WTC11 (cell line): Measurements from ENCODE around the gene GDF11. TPM values are rescaled to one million over a fixed set of nuclear protein-coding genes. Genes with fewer than 3 reads are reported as not detected.

ENCODE experiments used
- ATAC-seq: fragments of 200-7000 bp; cut with Tn5 transposase; 2 replicates; pipeline ENCODE4 v1.10.0; 2021; ENCODE audit warnings: mild to moderate bottlenecking, moderate library complexity
- CTCF ChIA-PET: fragments of 300-600 bp; sonication (Branson Sonifier 250); formaldehyde crosslinking; loops from one replicate; lab custom pipeline; 2021; ENCODE audit warnings: antibody characterized with exemption; lab: Charles Lee
- POLR2A ChIA-PET: fragments of 350-600 bp; sonication (Branson Sonifier 250); formaldehyde crosslinking; loops from one replicate; lab custom pipeline; 2021; ENCODE audit warnings: antibody characterized with exemption; lab: Charles Lee
- DNase-seq: peaks from one replicate; pipeline ENCODE4 v3.0.0; 2021; ENCODE audit warnings: low spot score
- H3K27ac Mint-ChIP-seq: 2 replicates; pipeline ENCODE4 v1.8.0; 2021; ENCODE audit warnings: mixed read lengths
- H3K27me3 Mint-ChIP-seq: 2 replicates; pipeline ENCODE4 v1.8.0; 2021; ENCODE audit warnings: low read depth, mild to moderate bottlenecking, moderate library complexity, mixed read lengths
- H3K36me3 Mint-ChIP-seq: 2 replicates; pipeline ENCODE4 v1.8.0; 2021; ENCODE audit warnings: mixed read lengths
- H3K4me1 Mint-ChIP-seq: 2 replicates; pipeline ENCODE4 v1.8.0; 2022; ENCODE audit warnings: mixed read lengths
- H3K4me3 Mint-ChIP-seq: 2 replicates; pipeline ENCODE4 v1.8.0; 2021; ENCODE audit warnings: mild to moderate bottlenecking, moderate library complexity, mixed read lengths
- H3K9me3 Mint-ChIP-seq: 2 replicates; pipeline ENCODE4 v1.8.0; 2021; ENCODE audit warnings: mixed read lengths
- ATF6 ChIP-seq: sonication (generic); formaldehyde crosslinking; IDR thresholded peaks from 2 replicates; pipeline ENCODE4 v1.8.1; 2023; ENCODE audit warnings: mild to moderate bottlenecking, missing genetic modification reagents
- CBFB ChIP-seq: sonication (generic); formaldehyde crosslinking; IDR thresholded peaks from 2 replicates; pipeline ENCODE4 v1.8.1; 2022; ENCODE audit warnings: mild to moderate bottlenecking, low read depth, missing genetic modification reagents
- ELF4 ChIP-seq: sonication (generic); formaldehyde crosslinking; IDR thresholded peaks from 2 replicates; pipeline ENCODE4 v1.8.1; 2022; ENCODE audit warnings: low read depth, mild to moderate bottlenecking, moderate library complexity, missing genetic modification reagents
- FOXJ3 ChIP-seq: sonication (generic); formaldehyde crosslinking; IDR thresholded peaks from 2 replicates; pipeline ENCODE4 v1.9.0; 2021; ENCODE audit warnings: missing genetic modification reagents, mild to moderate bottlenecking, borderline replicate concordance
- FOXP4 ChIP-seq: sonication (generic); formaldehyde crosslinking; IDR thresholded peaks from 2 replicates; pipeline ENCODE4 v1.8.0; 2022; ENCODE audit warnings: mild to moderate bottlenecking, missing genetic modification reagents
- GABPB1 ChIP-seq: sonication (generic); formaldehyde crosslinking; IDR thresholded peaks from 2 replicates; pipeline ENCODE4 v1.8.1; 2023; ENCODE audit warnings: mild to moderate bottlenecking, missing genetic modification reagents
- HMGA2 ChIP-seq: fragments of 250-450 bp; sonication (Bioruptor Pico); IDR thresholded peaks from 2 replicates; pipeline ENCODE4 v1.4.0; 2021; ENCODE audit warnings: mild to moderate bottlenecking, moderate library complexity
- NFE2L1 ChIP-seq: sonication (generic); formaldehyde crosslinking; IDR thresholded peaks from 2 replicates; pipeline ENCODE4 v1.8.1; 2023; ENCODE audit warnings: missing genetic modification reagents
- NFYB ChIP-seq: sonication (generic); formaldehyde crosslinking; conservative IDR thresholded peaks from 2 replicates; pipeline ENCODE4 v1.8.0; 2022; ENCODE audit warnings: low read depth, missing genetic modification reagents
- SP1 ChIP-seq: sonication (generic); formaldehyde crosslinking; conservative IDR thresholded peaks from 2 replicates; pipeline ENCODE4 v1.8.1; 2022; ENCODE audit warnings: missing genetic modification reagents
- ZBTB43 ChIP-seq: sonication (generic); formaldehyde crosslinking; IDR thresholded peaks from 2 replicates; pipeline ENCODE4 v1.8.1; 2023; ENCODE audit warnings: mild to moderate bottlenecking, missing genetic modification reagents
- total RNA-seq: library from RNA; stranded (reverse); gene quantifications from 3 replicates; pipeline ENCODE4 v1.2.3, GENCODE V29; 2021
- TF ChIP-seq, protein P1 (sequence below): fragments of 200-600 bp; IDR thresholded peaks from 2 replicates; pipeline ENCODE4 v1.8.0; 2022; ENCODE audit warnings: antibody characterized with exemption
- TF ChIP-seq, protein P2 (sequence below): sonication (generic); formaldehyde crosslinking; IDR thresholded peaks from 2 replicates; pipeline ENCODE4 v1.8.0; 2022; ENCODE audit warnings: mild to moderate bottlenecking, missing genetic modification reagents
- TF ChIP-seq, protein P3 (sequence below): sonication (generic); formaldehyde crosslinking; conservative IDR thresholded peaks from 2 replicates; pipeline ENCODE4 v1.8.1; 2023; ENCODE audit warnings: mild to moderate bottlenecking, low read depth, missing genetic modification reagents, moderate library complexity

The GDF11 gene
- total RNA-seq, 1 experiment from 2014 or later: 16.9 TPM

- no peaks in the 10 kb centered on the region for H3K9me3 Mint-ChIP-seq
- TF ChIP-seq SP1 (CRISPR knock-in tag): peak; percentile 73; the same call in 1 of the 2 replicates
- TF ChIP-seq, protein P1, sequence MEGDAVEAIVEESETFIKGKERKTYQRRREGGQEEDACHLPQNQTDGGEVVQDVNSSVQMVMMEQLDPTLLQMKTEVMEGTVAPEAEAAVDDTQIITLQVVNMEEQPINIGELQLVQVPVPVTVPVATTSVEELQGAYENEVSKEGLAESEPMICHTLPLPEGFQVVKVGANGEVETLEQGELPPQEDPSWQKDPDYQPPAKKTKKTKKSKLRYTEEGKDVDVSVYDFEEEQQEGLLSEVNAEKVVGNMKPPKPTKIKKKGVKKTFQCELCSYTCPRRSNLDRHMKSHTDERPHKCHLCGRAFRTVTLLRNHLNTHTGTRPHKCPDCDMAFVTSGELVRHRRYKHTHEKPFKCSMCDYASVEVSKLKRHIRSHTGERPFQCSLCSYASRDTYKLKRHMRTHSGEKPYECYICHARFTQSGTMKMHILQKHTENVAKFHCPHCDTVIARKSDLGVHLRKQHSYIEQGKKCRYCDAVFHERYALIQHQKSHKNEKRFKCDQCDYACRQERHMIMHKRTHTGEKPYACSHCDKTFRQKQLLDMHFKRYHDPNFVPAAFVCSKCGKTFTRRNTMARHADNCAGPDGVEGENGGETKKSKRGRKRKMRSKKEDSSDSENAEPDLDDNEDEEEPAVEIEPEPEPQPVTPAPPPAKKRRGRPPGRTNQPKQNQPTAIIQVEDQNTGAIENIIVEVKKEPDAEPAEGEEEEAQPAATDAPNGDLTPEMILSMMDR: peak; percentile 73
- TF ChIP-seq, protein P2, sequence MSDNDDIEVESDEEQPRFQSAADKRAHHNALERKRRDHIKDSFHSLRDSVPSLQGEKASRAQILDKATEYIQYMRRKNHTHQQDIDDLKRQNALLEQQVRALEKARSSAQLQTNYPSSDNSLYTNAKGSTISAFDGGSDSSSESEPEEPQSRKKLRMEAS (CRISPR knock-in tag): 0 out of 2 replicates have a peak, but pooled peaks have one; percentile 41
- TF ChIP-seq FOXP4 (CRISPR knock-in tag): no peak
- CTCF ChIA-PET: interaction anchor here (0.5 to 3.8 kb wide), 64 partner anchors 9 to 484 kb away, joined by 3 to 160 read pairs (median 5); partner anchors contain the start of genes BLOC1S1, CD63, DGKA and DNAJC14
- H3K27ac Mint-ChIP-seq: peak overlapping the region; percentile 86
- peak; percentile 90 for DNase-seq
- H3K36me3 Mint-ChIP-seq: no peaks in the 10 kb centered on the region
- POLR2A ChIA-PET: interaction anchor here (0.5 to 2.7 kb wide), 7 partner anchors 9 to 484 kb away, joined by 3 to 16 read pairs (median 5); partner anchors contain the start of genes CD63, DNAJC14, ORMDL2 and RAB5B
- H3K4me1 Mint-ChIP-seq: peaks cover 31% of the 10 kb centered on the region
- peak; percentile 77 for ATAC-seq
- H3K4me3 Mint-ChIP-seq: peak overlapping the region; percentile 81
- peaks cover 2% of the 10 kb centered on the region; the same call in 1 of the 2 replicates for H3K27me3 Mint-ChIP-seq
Observed at GRCh38 chr12:55738123-55739024, 4.5 kb upstream of the GDF11 start.

DNA sequence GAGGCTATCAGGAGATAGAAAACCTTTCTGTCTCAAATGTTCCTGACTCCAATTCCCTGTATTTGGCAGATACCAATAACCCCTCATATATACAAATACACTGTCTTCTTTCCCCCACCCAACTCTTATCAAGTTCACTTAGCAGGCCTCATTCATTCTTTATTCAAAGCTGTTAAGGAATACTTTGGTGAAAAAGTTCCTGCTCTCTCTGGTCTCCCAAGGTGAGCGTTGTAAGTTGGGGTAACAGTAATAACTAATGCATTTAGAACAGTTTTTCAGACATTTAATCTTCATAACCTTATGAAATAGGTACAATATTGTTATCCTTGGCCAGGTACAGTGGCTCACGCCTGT lies 3.9 kb upstream of the GDF11 start:
- Mint-ChIP-seq H3K27me3 (peaks cover 2% of the 10 kb centered on the region; the same call in 1 of the 2 replicates), H3K27ac (no peak overlapping the region), H3K36me3 (no peaks in the 10 kb centered on the region), H3K9me3 (no peaks in the 10 kb centered on the region), H3K4me3 (no peak overlapping the region), H3K4me1 (peaks cover 31% of the 10 kb centered on the region)
- POLR2A ChIA-PET: interaction anchor here (1.0 to 2.7 kb wide), 5 partner anchors 10 to 235 kb away, joined by 4 to 16 read pairs (median 7); partner anchors contain the start of genes CD63, DNAJC14, ORMDL2 and RAB5B
- no peak for ATAC-seq
- CTCF ChIA-PET: interaction anchor here (0.8 to 3.8 kb wide), 49 partner anchors 8 to 483 kb away, joined by 3 to 160 read pairs (median 6); partner anchors contain the start of genes BLOC1S1, CD63, DGKA and DNAJC14
- DNase-seq: no peak
- TF ChIP-seq CBFB (CRISPR knock-in tag) (no peak), ATF6 (CRISPR knock-in tag) (no peak), HMGA2 (CRISPR knock-in tag) (no peak), ELF4 (CRISPR knock-in tag) (no peak), GABPB1 (CRISPR knock-in tag) (no peak), NFE2L1 (CRISPR knock-in tag) (no peak), NFYB (CRISPR knock-in tag) (no peak), FOXP4 (CRISPR knock-in tag) (no peak), ZBTB43 (CRISPR knock-in tag) (no peak), FOXJ3 (CRISPR knock-in tag) (no peak)
- TF ChIP-seq, protein P2 (CRISPR knock-in tag): no peak
- TF ChIP-seq, protein P3, sequence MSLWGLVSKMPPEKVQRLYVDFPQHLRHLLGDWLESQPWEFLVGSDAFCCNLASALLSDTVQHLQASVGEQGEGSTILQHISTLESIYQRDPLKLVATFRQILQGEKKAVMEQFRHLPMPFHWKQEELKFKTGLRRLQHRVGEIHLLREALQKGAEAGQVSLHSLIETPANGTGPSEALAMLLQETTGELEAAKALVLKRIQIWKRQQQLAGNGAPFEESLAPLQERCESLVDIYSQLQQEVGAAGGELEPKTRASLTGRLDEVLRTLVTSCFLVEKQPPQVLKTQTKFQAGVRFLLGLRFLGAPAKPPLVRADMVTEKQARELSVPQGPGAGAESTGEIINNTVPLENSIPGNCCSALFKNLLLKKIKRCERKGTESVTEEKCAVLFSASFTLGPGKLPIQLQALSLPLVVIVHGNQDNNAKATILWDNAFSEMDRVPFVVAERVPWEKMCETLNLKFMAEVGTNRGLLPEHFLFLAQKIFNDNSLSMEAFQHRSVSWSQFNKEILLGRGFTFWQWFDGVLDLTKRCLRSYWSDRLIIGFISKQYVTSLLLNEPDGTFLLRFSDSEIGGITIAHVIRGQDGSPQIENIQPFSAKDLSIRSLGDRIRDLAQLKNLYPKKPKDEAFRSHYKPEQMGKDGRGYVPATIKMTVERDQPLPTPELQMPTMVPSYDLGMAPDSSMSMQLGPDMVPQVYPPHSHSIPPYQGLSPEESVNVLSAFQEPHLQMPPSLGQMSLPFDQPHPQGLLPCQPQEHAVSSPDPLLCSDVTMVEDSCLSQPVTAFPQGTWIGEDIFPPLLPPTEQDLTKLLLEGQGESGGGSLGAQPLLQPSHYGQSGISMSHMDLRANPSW: no peak
